Endometrial microvascular endothelial cells (primary cell): ENCODE results near the gene TESK1. TPM values are rescaled to one million over a fixed set of nuclear protein-coding genes. Genes with fewer than 3 reads are reported as not detected.
"Not testable (repeated sequence)": the region's sequence is repeated elsewhere in the genome, so short reads cannot be mapped to it uniquely, and the experiment has no call there.

ENCODE experiments used
- in situ Hi-C: cut with HindIII; loops from 2 replicates; pipeline ENCODE4 v1.10.0; 2017; ENCODE audit warnings: low sequenced_read_pairs, low pct_unique_long_range_greater_than_20kb; ENCODE audit errors: inconsistent ontology term
- total RNA-seq: library from RNA; depleted of rRNA; stranded (reverse); fragments of >200 nt; gene quantifications from one replicate; pipeline ENCODE4 v1.2.3, GENCODE V29; 2015; ENCODE audit errors: inconsistent ontology term

The TESK1 gene
- total RNA-seq, 1 donor from 2014 or later, result 12.9 TPM

DNA sequence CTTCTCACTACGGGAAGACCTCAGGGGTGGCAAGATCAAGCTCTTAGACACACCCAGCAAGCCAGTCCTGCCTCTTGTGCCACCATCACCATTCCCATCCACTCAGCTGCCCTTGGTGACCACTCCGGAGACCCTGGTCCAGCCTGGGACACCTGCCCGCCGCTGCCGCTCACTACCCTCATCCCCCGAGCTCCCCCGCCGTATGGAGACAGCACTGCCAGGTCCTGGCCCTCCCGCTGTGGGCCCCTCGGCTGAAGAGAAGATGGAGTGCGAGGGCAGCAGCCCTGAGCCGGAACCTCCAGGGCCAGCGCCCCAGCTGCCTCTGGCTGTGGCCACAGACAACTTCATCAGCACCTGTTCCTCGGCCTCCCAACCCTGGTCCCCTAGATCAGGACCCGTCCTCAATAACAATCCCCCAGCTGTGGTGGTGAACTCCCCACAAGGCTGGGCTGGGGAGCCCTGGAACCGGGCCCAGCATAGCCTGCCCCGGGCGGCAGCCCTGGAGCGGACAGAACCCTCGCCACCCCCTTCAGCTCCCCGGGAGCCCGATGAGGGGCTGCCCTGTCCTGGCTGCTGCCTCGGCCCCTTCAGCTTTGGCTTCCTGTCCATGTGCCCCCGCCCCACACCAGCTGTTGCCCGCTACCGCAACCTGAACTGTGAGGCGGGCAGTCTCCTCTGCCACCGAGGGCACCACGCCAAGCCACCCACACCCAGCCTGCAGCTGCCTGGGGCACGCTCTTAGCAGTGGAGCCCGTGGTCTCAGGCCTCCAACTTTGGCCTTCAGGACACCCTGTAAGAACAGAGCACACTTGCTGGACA lies 4.1 kb downstream of the TESK1 start:
- in situ Hi-C loops, result no loop called here

DNA sequence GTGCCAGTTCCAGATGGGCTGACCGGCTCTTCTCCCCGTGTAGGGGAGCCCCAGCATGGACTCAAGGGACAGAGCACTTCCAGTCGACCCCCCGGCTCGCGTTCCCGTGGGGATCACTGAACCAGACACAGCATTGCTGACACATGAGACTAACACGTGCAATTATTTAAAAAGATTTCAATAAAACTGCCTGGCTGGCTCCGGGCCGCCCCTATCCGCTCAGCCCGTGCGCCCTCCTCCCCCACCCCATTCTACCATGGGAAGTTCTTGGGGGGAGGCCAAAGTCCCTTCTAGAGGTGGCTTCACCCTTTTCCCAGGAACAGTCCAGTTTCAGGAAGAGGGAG lies 4.7 kb downstream of the TESK1 start:
- in situ Hi-C loops, result no loop called here

DNA sequence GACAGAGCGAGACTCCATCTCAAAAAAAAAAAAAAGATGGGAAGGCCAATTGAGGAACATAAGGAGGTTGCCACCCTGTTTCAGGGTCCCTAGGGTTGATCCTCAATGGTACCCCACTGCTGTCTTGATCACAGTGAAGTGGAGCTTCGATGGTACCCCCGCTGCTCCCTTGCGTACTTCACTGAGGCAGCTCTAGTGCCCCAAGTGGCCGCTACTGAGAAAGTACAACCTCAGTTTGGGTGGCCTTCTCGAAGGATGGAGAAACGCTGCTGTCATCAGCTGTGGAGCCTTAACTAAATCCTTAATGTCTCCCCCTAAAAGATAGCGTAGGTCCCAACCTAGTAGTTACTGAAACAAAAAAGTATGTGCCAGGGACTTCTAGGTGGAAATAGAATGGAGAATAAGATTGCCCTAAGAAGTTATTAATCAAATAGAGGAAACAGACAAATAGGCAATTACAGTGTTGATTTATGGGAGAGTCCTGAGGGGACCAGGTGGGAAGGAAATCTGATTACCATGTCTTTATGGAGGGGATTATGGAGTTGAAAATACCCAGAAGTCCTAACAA lies 6.3 kb downstream of the TESK1 start:
- in situ Hi-C loops, result no loop called here

DNA sequence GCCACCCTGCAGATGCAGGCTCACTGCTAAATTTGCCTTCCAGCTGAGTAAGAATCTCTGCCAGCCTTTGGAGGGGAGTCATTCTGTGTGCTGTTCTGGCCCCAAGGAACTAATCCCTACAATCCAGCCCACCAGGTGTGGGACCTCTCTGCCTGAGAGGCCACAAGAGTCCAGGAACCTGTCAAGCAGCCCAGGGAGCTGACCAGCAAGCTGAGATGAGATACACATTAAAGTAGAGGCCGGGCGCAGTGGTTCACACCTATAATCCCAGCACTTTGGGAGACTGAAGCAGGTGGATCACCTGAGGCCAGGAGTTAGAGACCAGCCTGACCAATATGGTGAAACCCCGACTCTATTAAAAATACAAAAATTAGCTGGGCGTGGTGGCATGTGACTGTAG lies 7.0 kb downstream of the TESK1 start:
- in situ Hi-C loops, result not testable (repeated sequence)

GRCh38 chr9:35612843-35613242 lies 7.8 kb downstream of the TESK1 start:
- in situ Hi-C loops, result no loop called here

DNA sequence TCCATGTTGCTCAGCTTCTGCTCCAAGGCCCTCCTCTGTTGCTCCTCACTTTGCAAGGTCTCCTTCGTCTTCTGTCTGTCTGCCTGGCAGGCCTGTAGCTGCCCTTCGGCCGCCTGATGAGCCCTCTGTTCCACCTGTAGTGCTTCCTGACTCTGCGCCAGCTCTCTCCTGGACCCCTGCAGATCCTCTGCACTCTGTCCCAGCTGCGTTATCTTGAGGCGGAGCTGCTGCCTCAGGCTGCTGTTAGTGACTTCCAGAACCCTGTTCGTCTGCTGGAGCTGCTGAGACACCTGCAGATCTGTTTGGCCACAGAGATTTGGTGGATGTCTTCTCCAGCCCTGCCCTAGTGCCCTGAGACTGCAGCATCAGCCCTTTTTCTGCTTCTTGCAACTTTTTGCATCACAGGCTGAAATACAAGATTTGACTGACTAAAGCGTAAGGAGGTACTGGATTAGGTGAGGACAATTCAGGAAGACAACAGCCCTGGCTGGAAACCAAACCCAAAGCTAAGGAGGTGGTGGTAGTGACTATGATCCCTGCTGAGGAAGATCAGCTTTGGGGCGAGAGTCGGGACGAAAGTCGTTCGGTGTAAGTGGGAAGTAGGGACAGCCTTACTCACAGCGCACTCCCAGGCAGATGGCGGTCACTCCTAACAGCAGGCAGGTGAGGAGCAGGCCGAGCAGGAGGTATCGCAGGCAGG lies 11.1 kb downstream of the TESK1 start:
- in situ Hi-C loops, result no loop called here

GRCh38 chr9:35616681-35617459 lies 11.8 kb downstream of the TESK1 start:
- in situ Hi-C loops, result no loop called here

DNA sequence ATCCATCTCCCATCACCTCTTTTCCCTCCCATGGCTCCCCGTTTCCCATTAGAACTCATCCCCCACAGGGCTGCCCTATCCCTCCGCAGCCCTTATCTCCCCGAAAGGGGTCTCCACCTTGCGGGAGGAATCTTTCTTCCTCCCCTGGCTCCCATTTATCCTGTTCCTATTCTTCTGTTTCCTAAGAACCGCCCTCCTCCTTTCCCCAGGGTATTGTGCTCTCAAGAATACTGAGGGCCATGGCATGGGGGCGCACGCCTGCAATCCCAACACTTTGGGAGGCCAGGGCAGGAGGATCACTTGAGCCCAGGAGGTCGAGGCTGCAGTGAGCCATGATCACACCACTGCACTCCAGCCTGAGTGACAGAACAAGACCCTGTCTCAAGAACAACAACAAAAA lies 12.5 kb downstream of the TESK1 start:
- in situ Hi-C loops, result no loop called here

GRCh38 chr9:35618325-35618727 lies 13.3 kb downstream of the TESK1 start, which contains the start of gene CD72:
Gene CD72, minus strand, starts transcription at chr9:35618413. Its CDS starts 110 bp downstream, at chr9:35618303.
- in situ Hi-C loops, result no loop called here

DNA sequence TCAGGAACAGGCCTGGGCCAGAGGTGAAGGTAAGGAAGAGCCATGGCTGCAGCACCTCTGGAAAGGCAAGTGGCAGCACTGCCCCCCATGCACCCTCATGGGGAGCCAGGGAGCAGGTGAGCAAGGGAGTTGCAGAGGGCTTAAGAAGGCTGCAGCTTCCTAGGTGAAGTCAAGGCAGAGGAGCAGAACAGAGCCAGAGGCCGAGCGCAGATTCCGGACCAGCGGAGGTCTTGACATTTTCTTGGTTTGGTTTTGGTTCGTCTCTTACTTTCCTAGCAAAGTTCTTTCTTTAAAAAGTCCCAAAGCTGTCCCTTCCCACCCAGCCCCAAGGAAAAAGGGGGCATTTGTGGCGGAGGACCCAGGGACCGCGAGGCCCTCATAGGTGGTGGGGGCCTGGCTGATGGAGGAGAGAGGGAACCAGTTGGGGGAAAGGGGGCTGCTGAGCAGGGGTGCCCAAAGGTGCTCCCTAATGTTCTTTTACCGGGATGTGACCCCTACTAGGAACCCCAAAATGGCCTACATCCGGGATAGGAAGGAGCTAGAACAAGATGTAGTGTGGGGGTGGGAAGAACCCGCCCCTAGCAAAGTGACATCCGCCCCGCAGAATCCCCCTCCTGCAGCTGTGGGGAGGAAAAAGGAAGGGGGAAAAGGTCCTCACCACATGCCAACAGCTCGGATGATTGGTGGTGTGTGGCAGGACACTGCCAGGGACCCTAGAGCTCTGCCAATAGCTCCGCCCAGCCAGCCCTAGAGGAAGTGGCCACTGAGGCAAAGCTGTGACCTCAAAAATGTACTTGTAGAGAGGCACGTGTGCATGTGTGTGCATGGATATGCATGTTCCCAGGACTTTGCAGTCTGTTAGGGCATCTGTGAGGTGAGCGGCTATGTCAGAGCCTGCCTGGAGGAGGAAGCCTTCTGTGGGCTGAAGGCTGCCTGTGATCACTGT lies 14.1 kb downstream of the TESK1 start:
- in situ Hi-C loops, result no loop called here

DNA sequence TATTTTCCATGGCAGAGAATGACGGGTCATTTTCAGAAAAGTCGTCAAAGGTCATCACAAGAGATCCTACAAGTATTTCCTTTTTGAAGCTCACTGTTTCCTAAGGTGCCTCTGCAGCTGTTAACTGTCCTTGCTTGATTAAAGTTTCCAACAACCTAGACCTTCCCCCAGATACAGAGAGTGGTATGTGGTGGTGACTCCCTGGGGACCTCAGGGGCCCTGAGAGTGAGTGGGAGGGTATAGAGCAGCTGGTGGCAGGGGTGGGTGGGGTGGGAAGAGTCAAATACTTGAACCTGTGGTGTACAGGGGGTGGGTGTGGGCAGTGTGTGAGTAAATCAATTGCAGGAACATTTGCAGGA lies 14.7 kb downstream of the TESK1 start:
- in situ Hi-C loops, result no loop called here

- in situ Hi-C loops, result no loop called here
These were observed 22.5 kb downstream of the TESK1 start for GRCh38 chr9:35627575-35627974.

DNA sequence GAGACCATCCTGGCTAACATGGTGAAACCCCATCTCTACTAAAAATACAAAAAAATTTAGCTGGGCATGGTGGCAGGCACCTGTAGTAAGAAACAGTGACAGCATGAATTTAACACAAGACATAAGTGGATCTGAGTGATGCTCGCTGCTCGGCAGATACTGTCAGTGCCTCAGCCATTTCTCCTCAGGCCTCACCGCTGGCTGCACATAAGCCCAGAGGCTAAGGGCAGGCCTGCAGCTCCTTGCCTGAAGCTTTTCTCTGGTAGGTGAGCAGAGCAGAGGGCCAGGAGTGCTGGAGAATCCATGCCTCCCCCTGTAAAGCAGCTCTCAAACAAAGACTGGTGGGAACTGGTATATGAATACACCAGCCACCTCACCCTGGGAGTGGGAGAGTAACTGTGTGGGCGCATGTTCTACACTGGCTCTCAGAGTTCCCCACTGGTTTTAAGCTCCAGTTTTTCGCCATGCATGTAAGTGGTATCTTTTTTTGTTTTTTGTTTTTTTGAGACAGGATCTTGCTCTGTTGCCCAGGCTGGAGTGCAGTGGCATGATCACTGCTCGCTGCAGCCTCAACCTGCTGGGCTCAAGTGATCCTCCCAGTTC lies 23.4 kb downstream of the TESK1 start:
- in situ Hi-C loops, result no loop called here

GRCh38 chr9:35629597-35629996 lies 24.5 kb downstream of the TESK1 start:
- in situ Hi-C loops, result no loop called here

DNA sequence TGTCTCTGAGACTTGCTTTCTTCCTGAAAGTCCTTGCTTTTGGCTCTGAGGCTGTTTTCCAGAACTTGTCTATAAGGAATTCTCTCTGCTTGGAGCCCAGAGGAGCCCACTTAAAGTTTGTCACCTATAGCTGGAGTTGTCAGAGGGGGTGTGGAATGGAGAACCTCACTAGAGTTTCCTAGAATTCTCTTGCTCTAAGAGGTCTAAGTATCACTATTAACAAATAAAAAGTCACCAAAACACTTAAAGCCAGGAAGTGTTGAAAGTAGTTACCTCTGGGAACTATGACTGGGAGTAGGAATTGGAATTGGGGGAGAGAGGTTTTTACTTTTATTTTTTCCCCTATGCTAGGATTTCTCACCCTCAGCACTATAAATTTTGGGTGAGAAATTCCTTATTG lies 30.7 kb downstream of the TESK1 start:
- in situ Hi-C loops, result no loop called here

GRCh38 chr9:35636135-35636876 lies 31.2 kb downstream of the TESK1 start:
- in situ Hi-C loops, result no loop called here

DNA sequence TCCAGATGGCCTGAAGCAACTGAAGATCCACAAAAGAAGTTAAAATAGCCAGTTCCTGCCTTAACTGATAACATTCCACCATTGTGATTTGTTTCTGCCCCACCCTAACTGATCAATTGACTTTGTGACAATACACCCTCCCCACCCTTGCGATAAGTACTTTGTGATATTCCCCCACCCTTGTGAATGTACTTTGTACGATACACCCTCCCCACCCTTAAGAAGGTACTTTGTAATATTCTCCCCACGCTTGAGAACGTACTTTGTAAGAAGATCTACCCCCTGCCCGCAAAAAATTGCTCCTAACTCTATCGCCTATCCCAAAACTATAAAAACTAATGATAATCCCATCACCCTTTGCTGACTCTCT lies 31.8 kb downstream of the TESK1 start:
- in situ Hi-C loops, result not testable (repeated sequence)
